GM18505 (cell line): ENCODE results near the gene RAD54L.
A peak's percentile ranks its signal among the peaks of the same experiment; 100 is the strongest.
"Not testable (repeated sequence)": the region's sequence is repeated elsewhere in the genome, so short reads cannot be mapped to it uniquely, and the experiment has no call there.

ENCODE experiments used
- ATAC-seq: cut with Tn5 transposase; IDR thresholded peaks from one replicate; pipeline ENCODE4 v1.9.1; 2021; ENCODE audit not compliant: unreplicated experiment
- POLR2A ChIP-seq: IDR thresholded peaks from 4 replicates; pipeline ENCODE4 v1.6.1; 2011; ENCODE audit warnings: borderline replicate concordance; ENCODE audit not compliant: insufficient read depth, insufficient read length; ENCODE audit errors: extremely low read depth

Gene RAD54L

GRCh38 chr1:46303038-46303871 lies 55.7 kb downstream of the RAD54L start, which contains the start of the genes LRRC41 and UQCRH:
LRRC41 (minus strand) TSS chr1:46303616; CDS start chr1:46303322, 294 bp downstream.
UQCRH (plus strand) TSS chr1:46303698; CDS start chr1:46303767, 69 bp downstream.
- TF ChIP-seq POLR2A = peak; percentile 76
- ATAC-seq = peak; percentile 78

- TF ChIP-seq POLR2A = no peak
- no peak for ATAC-seq
Observed at GRCh38 chr1:46303872-46304326, 56.3 kb downstream of the RAD54L start.

- no peak for TF ChIP-seq POLR2A
- no peak for ATAC-seq
Observed at GRCh38 chr1:46306159-46306530, 58.6 kb downstream of the RAD54L start.

DNA sequence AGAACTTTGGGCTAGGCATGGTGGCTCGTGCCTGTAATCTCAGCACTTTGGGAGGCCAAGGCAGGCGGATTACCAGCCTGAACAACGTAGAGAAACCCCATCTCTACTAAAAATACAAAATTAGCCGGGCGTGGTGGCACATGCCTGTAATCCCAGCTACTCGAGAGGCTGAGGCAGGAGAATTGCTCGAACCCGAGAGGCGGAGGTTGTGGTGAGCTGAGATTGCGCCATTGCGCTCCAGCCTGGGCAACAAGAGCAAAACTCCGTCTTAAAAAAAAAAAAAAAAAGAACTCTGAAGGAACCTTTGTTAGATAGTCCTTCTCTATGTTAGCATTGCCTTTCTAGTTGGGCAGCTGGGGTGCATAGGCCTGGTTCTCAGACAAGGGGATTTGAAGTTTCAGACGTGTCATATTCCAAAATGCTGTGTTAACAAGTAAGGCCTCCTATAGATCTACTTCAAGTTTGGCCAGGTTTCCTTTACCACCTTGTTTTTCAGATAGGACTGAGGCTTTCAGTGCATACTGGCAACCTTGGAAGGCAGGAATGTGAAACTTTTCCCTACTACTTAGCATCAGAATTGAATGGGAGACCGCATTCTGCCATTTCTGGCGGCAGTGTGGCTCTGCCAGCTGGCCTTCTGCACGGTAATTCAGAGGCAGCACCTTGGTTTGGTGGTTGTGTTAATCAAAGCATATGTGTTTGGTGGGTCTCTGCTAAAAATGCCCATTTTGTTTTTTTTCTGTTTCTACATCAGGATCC lies 62.0 kb downstream of the RAD54L start:
- no peak for ATAC-seq
- no peak for TF ChIP-seq POLR2A

DNA sequence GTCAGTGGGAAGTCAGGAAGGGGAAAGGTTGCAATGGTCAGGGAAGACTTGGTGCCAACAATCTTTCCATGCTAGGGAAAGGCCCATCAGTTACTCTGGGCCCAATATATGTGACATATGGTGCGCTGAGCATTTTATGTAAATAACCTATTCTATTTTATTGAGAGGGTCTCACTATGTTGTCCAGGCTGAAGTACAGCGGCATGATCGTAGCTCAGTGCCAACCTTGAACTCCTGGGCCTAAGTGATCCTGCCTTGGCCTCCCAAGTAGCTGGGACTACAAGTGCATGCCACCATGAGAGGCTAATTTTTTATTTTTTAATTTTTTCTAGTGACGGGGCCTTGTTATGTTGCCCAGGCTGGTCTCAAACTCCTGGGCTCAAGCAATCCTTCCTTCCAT lies 62.8 kb downstream of the RAD54L start:
- TF ChIP-seq POLR2A = no peak
- ATAC-seq = no peak

- no peak for ATAC-seq
Observed at GRCh38 chr1:46315669-46316403, 68.3 kb downstream of the RAD54L start.

DNA sequence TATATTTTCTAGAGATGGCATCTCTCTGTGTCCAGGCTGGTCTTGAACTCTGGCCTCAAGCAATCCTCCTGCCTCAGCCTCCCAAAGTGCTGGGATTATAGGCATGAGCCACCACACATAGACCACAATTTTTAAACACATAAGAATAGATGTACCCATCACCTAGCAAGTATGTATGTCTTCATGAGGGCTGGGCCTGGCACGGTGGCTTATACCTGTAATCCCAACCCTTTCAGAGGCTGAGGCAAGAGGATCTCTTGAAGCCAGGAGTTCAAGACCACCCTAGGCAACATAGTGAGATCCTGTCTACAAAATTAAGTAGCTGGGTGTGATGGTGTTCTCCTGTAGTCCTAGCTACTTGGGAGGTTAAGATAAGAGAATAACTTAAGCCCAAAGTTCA lies 69.8 kb downstream of the RAD54L start:
- TF ChIP-seq POLR2A = no peak

More at GRCh38 chr1:46315669-46316403, 68.3 kb downstream of the RAD54L start:
- no peak for TF ChIP-seq POLR2A

DNA sequence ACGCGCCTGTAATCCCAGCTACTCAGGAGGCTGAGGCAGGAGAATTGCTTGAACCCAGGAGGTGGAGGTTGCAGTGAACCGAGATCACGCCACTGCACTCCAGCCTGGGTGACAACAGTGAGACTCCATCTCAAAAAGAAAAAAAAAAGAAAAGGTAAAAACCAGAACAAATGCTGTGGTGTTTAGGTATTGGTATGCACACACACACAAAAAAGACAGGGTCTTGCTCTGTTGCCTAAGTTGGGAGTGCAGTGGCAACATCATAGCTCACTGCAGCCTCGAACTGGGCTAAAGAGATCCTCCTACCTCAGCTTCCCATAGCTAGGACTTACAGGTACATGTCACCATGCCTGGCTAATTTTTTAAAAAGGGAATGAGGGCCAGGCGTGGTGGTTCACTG lies 71.7 kb downstream of the RAD54L start:
- not testable (repeated sequence) for ATAC-seq

More for the DNA sequence above, 69.8 kb downstream of the RAD54L start:
- ATAC-seq = no peak

DNA sequence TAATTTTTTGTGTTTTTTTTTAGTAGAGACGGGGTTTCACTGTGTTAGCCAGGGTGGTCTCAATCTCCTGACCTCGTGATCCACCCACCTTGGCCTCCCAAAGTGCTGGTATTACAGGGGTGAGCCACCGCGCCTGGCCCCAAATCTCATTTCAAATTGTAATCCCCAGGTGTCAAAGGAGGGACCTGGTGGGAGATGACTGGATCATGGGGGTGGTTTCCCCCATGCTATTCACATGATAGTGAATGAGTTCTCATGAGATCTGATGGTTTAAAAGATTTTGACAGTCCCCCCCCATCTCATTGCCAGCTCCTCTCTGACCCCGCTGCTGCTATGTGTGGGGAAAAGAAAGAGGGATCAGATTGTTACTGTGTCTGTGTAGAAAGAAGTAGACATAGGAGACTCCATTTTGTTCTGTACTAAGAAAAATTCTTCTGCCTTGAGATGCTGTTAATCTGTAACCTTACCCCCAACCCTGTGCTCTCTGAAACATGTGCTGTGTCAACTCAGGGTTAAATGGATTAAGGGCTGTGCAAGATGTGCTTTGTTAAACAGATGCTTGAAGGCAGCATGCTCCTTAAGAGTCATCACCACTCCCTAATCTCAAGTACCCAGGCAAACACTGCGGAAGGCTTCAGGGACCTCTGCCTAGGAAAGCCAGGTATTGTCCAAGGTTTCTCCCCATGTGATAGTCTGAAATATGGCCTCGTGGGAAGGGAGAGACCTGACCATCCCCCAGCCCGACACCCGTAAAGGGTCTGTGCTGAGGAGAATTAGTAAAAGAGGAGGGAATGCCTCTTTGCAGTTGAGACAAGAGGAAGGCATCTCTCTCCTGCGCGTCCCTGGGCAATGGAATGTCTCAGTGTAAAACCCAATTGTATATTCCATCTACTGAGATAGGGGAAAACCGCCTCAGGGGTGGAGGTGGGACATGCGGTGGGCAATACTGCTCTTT lies 72.7 kb downstream of the RAD54L start:
- ATAC-seq = not testable (repeated sequence)

DNA sequence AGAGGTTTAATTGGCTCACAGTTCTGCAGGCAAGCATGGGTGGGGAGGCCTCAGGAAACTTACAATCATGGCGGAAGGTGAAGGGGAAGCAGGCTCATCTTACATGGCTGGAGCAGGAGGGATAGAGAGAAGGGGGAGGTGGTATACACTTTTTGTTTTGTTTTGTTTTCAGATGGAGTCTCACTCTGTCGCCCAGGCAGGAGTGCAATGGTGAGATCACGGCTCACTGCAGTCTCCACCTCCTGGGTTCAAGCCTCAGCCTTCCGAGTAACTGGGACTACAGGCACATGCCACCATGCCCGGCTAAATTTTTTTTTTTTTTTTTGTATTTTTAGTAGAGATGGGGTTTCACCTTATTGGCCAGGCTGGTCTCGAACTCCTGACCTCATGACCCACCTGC lies 74.6 kb downstream of the RAD54L start:
- ATAC-seq = not testable (repeated sequence)

- not testable (repeated sequence) for ATAC-seq
Observed at GRCh38 chr1:46325285-46326076, 77.9 kb downstream of the RAD54L start.
